ENCODE results near the gene GGA2. TPM values are rescaled to one million over a fixed set of nuclear protein-coding genes. Genes with fewer than 3 reads are reported as not detected.

The GGA2 gene
- total and polyA plus RNA-seq, 8 donors = 42.4 to 93.3 (median 67.0) TPM

GRCh38 chr16:23423496-23424049 is 86.7 kb downstream of the GGA2 start:
- no peaks in the 10 kb centered on the region for H3K9me3 ChIP-seq
- peaks cover 0 to 7% (median 4%) of the 10 kb centered on the region in 3 donors for H3K4me1 ChIP-seq
- 50 to 53% methylated on average over 11 of the region's 11 CpGs for WGBS, 2 donors
- peak in 4 of 6 donors; percentile 52 to 77 (median 61) for DNase-seq
- no peaks in the 10 kb centered on the region for H3K27me3 ChIP-seq
- peak; percentile 80 to 96 (median 90) for ATAC-seq
- TF ChIP-seq, protein P1, sequence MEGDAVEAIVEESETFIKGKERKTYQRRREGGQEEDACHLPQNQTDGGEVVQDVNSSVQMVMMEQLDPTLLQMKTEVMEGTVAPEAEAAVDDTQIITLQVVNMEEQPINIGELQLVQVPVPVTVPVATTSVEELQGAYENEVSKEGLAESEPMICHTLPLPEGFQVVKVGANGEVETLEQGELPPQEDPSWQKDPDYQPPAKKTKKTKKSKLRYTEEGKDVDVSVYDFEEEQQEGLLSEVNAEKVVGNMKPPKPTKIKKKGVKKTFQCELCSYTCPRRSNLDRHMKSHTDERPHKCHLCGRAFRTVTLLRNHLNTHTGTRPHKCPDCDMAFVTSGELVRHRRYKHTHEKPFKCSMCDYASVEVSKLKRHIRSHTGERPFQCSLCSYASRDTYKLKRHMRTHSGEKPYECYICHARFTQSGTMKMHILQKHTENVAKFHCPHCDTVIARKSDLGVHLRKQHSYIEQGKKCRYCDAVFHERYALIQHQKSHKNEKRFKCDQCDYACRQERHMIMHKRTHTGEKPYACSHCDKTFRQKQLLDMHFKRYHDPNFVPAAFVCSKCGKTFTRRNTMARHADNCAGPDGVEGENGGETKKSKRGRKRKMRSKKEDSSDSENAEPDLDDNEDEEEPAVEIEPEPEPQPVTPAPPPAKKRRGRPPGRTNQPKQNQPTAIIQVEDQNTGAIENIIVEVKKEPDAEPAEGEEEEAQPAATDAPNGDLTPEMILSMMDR (IDR thresholded peaks at IDR 0.05) = no peak
- H3K27ac ChIP-seq = peak overlapping the region in 3 of 4 donors; percentile 38 to 65 (median 51)
- FAIRE-seq = peak; percentile 91
- H3K4me3 ChIP-seq = no peak overlapping the region
- intact Hi-C loops (cut with DNase I) = no loop called here
- H3K36me3 ChIP-seq = no peaks in the 10 kb centered on the region

DNA sequence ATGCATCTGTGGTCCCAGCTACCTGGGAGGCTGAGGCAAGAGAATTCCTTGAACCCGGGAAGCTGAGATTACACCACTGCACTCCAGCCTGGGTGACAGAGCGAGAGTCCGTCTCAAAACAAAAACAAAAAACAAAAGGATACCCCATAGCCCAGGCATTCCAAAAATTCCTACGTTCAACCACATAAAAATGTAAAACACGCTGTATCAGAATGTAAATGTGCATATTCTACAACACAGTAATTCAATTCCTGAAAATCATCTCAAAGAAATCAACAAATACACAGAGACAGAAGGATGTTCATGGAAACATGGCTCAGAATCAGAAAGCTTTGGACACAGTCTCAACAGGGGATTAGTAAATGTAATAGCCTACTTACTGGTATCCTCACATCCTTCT is 90.3 kb downstream of the GGA2 start:
- 95 to 96% methylated on average over 5 of the region's 5 CpGs for WGBS, 2 donors
- FAIRE-seq = no peak
- no peak for ATAC-seq
- H3K27ac ChIP-seq = no peak overlapping the region
- DNase-seq = no peak
- H3K27me3 ChIP-seq = no peaks in the 10 kb centered on the region
- no peak overlapping the region for H3K4me3 ChIP-seq
- peaks cover 0 to 7% (median 4%) of the 10 kb centered on the region in 3 donors for H3K4me1 ChIP-seq
- H3K36me3 ChIP-seq = peaks cover 0 to 22% (median 11%) of the 10 kb centered on the region in 3 donors
- intact Hi-C loops (cut with DNase I) = no loop called here
- no peaks in the 10 kb centered on the region for H3K9me3 ChIP-seq
- TF ChIP-seq, protein P1 (IDR thresholded peaks at IDR 0.05) = no peak

DNA sequence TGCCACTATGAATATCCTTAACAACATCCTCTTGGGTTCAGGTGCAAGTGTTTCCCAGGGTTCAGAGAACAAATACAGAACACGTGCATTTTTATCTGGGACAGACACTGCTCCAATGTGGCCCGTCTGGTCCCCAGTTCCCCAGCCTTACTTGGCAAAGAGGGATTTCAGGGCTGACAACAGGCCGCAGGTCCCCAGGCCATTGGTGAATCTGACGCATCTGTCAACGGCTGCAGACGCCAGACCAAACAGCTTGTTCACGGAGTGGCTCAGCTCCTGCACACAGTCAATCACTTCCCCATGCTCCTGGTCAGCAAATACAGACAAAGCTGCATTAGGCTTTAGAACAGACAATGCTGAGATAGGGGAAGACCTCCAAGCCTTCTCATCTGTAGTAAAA is 93.5 kb downstream of the GGA2 start:
- no peaks in the 10 kb centered on the region for H3K27me3 ChIP-seq
- ATAC-seq (no peak), FAIRE-seq (no peak), DNase-seq (no peak)
- H3K4me1 ChIP-seq = no peaks in the 10 kb centered on the region
- no peak overlapping the region for H3K4me3 ChIP-seq
- no peaks in the 10 kb centered on the region for H3K9me3 ChIP-seq
- H3K27ac ChIP-seq = no peak overlapping the region
- intact Hi-C loops (cut with DNase I) = no loop called here
- peaks cover 0 to 29% (median 18%) of the 10 kb centered on the region in 3 donors for H3K36me3 ChIP-seq
- 82 to 83% methylated on average over 7 of the region's 7 CpGs for WGBS, 2 donors
- TF ChIP-seq, protein P1 (IDR thresholded peaks at IDR 0.05) = no peak

DNA sequence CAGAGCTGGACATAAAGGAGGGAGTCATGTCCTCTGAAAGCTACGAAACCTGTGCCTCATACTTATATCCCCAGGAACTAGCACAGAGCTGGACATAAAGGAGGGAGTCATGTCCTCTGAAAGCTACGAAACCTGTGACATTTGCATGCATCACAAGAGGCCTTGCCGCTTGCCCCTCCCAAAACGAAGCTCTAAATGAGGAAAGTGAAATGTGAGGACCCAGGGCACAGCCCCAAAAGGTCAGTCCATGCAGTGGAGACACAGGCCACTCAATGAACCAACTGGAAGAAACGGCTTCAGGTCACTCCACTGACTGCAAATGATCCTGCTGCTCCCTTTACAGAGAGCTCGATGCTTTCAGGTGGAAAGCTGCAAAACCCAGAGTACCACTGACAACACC is 95.6 kb downstream of the GGA2 start:
- intact Hi-C loops (cut with DNase I) = no loop called here
- TF ChIP-seq, protein P1 (IDR thresholded peaks at IDR 0.05) = no peak
- Histone ChIP-seq H3K27ac (no peak overlapping the region), H3K27me3 (no peaks in the 10 kb centered on the region), H3K9me3 (no peaks in the 10 kb centered on the region), H3K4me1 (no peaks in the 10 kb centered on the region), H3K4me3 (no peak overlapping the region), H3K36me3 (peaks cover 0 to 33% (median 18%) of the 10 kb centered on the region in 3 donors)
- no peak for FAIRE-seq
- ATAC-seq = no peak
- WGBS, 2 donors = 91 to 94% methylated on average over 6 of the region's 6 CpGs
- DNase-seq = no peak

Other genes starting within 250 kb of the GGA2 start
- 1 to 10 TPM in 2 of 6 donors, under 1 TPM in 4; 0.47 to 2.0 (median 0.76) TPM for gene SCNN1B, start 208.2 kb downstream of the GGA2 start, total RNA-seq
- gene SCNN1B, start 208.2 kb downstream of the GGA2 start, polyA plus RNA-seq = 1 to 10 TPM; 1.2 to 2.3 TPM
- gene COG7, start 57.3 kb downstream of the GGA2 start, total RNA-seq = 10 to 100 TPM in 1 of 6 donors, 1 to 10 TPM in 5; 5.9 to 13.6 (median 8.0) TPM
- 10 to 100 TPM; 21.8 to 34.0 TPM for gene COG7, start 57.3 kb downstream of the GGA2 start, polyA plus RNA-seq
- 10 to 100 TPM in 4 of 6 donors, 1 to 10 TPM in 2; 8.2 to 11.2 (median 10.9) TPM for gene EARS2, start 46.9 kb upstream of the GGA2 start, total RNA-seq
- gene EARS2, start 46.9 kb upstream of the GGA2 start, polyA plus RNA-seq = 10 to 100 TPM in 1 of 2 donors, 1 to 10 TPM in 1; 9.1 to 11.6 TPM
- gene UBFD1, start 47.2 kb upstream of the GGA2 start, total RNA-seq = 10 to 100 TPM; 15.6 to 38.2 (median 20.4) TPM
- 1 to 10 TPM; 5.9 to 8.7 TPM for gene UBFD1, start 47.2 kb upstream of the GGA2 start, polyA plus RNA-seq
- gene NDUFAB1, start 85.8 kb upstream of the GGA2 start, total RNA-seq = 10 to 100 TPM; 19.2 to 37.4 (median 30.1) TPM
- gene NDUFAB1, start 85.8 kb upstream of the GGA2 start, polyA plus RNA-seq = 10 to 100 TPM; 37.1 to 82.3 TPM
- gene PALB2, start 130.8 kb upstream of the GGA2 start, total RNA-seq = 1 to 10 TPM; 2.3 to 6.8 (median 4.3) TPM
- 1 to 10 TPM; 3.5 to 5.4 TPM for gene PALB2, start 130.8 kb upstream of the GGA2 start, polyA plus RNA-seq
- 10 to 100 TPM; 17.9 to 29.5 (median 23.7) TPM for gene DCTN5, start 131.0 kb upstream of the GGA2 start, total RNA-seq
- gene DCTN5, start 131.0 kb upstream of the GGA2 start, polyA plus RNA-seq = 10 to 100 TPM in 1 of 2 donors, 1 to 10 TPM in 1; 5.7 to 10.9 TPM
- gene PLK1, start 168.4 kb upstream of the GGA2 start, total RNA-seq = 1 to 10 TPM in 4 of 6 donors, under 1 TPM in 2; 0.31 to 2.7 (median 1.1) TPM
- 1 to 10 TPM; 1.6 to 2.4 TPM for gene PLK1, start 168.4 kb upstream of the GGA2 start, polyA plus RNA-seq
- gene ERN2, start 202.7 kb upstream of the GGA2 start, total RNA-seq = 1 to 10 TPM in 4 of 6 donors, under 1 TPM in 2; 0.20 to 3.9 (median 1.6) TPM
- 1 to 10 TPM; 1.9 to 4.7 TPM for gene ERN2, start 202.7 kb upstream of the GGA2 start, polyA plus RNA-seq
- not detected for gene CHP2, start 244.5 kb upstream of the GGA2 start, total RNA-seq
- not detected for gene CHP2, start 244.5 kb upstream of the GGA2 start, polyA plus RNA-seq

Measured in pancreas (tissue), 10 donors.